HCT116 (cell line): ENCODE measurements around the gene AADACL3. TPM values are rescaled to one million over a fixed set of nuclear protein-coding genes. Genes with fewer than 3 reads are reported as not detected.

Experiments used
- ATAC-seq: fragments of 200-7000 bp; cut with Tn5 transposase; 2 replicates; pipeline ENCODE4 v1.9.1; 2020; ENCODE audit warnings: mild to moderate bottlenecking, moderate library complexity
- BruUV-seq: library from RNA; stranded (reverse); fragments of 400-500 nt; replicated peaks from 2 replicates; lab custom pipeline; 2021; lab: Mats Ljungman, UMichigan
- CTCF ChIA-PET: fragments of 300-600 bp; sonication (Branson Sonifier 250); formaldehyde crosslinking; loops from one replicate; lab custom pipeline; 2021; ENCODE audit warnings: antibody characterized with exemption; lab: Charles Lee
- POLR2A ChIA-PET: fragments of 300-600, 350-600 bp; sonication (Branson Sonifier 250); formaldehyde crosslinking; loops from one replicate; lab custom pipeline; 2021; ENCODE audit warnings: antibody characterized with exemption; lab: Charles Lee
- RAD21 ChIA-PET, 2 experiments: fragments of 300-600 bp; sonication (Branson Sonifier 250); formaldehyde crosslinking; loops; one replicate each; lab custom pipeline; 2023; ENCODE audit warnings: low total read pairs in 2 of 2; ENCODE audit not compliant: uncharacterized antibody in 2 of 2, unreplicated experiment in 2 of 2, low non-redundant PET in 1 of 2; lab: Charles Lee
- DNase-seq: peaks from one replicate; pipeline ENCODE4 v3.0.0-alpha.2; 2010; ENCODE audit warnings: low read depth, low spot score
- H2AFZ ChIP-seq: fragments of 200-600 bp; shearing (Covaris generic), sonication (generic); 2 replicates; pipeline ENCODE4 v1.6.1; 2017; ENCODE audit warnings: low read depth, mixed run types, mixed read lengths, antibody characterized with exemption, low read length; ENCODE audit not compliant: poor library complexity, severe bottlenecking
- H3K27ac ChIP-seq: 2 replicates; pipeline ENCODE4 v1.5.1; 2012; ENCODE audit warnings: low read depth, low read length
- H3K27me3 ChIP-seq: fragments of 200-600 bp; sonication (generic); 2 replicates; pipeline ENCODE4 v1.6.1; 2016; ENCODE audit warnings: mixed run types, low read length, mixed read lengths; ENCODE audit not compliant: insufficient read depth
- H3K36me3 ChIP-seq, 2 experiments: fragments of 200-500 bp in 1 of 2; fragments of 200-600 bp in 1 of 2; sonication (Bioruptor generic) in 1 of 2; sonication (generic) in 1 of 2; 2 replicates each; pipeline versions ENCODE4 v1.5.1 to v1.6.1; 2014 to 2016; ENCODE audit warnings: low read length in 2 of 2, inconsistent platforms in 1 of 2, mixed read lengths in 1 of 2, mixed run types in 1 of 2; ENCODE audit not compliant: insufficient read depth in 2 of 2, control insufficient read depth in 1 of 2
- H3K4me1 ChIP-seq, 2 experiments: fragments of 200-600 bp in 1 of 2; sonication (generic) in 1 of 2; 2 replicates each; pipeline versions ENCODE4 v1.5.1 to v1.6.1; 2012 to 2017; ENCODE audit warnings: low read length in 2 of 2, inconsistent platforms in 1 of 2, mild to moderate bottlenecking in 1 of 2, mixed read lengths in 1 of 2, mixed run types in 1 of 2, moderate library complexity in 1 of 2; ENCODE audit not compliant: insufficient read depth in 2 of 2, control insufficient read depth in 1 of 2
- H3K4me2 ChIP-seq: fragments of 200-600 bp; sonication (generic); 2 replicates; pipeline ENCODE4 v1.6.1; 2017; ENCODE audit warnings: mixed run types, low read length, mixed read lengths
- H3K4me3 ChIP-seq, 2 experiments: fragments of 200-600 bp in 1 of 2; sonication (generic) in 1 of 2; replicated peaks in 1 of 2; 2 replicates each; pipeline ENCODE4 v1.5.1; 2011 to 2016; ENCODE audit warnings: low read length in 2 of 2, control low read depth in 1 of 2, low read depth in 1 of 2, mild to moderate bottlenecking in 1 of 2, mixed read lengths in 1 of 2, mixed run types in 1 of 2
- H3K79me2 ChIP-seq: fragments of 200-600 bp; sonication (generic); 2 replicates; pipeline ENCODE4 v1.6.1; 2017; ENCODE audit warnings: mild to moderate bottlenecking, mixed run types, low read length, moderate library complexity, mixed read lengths; ENCODE audit not compliant: insufficient read depth
- H3K9ac ChIP-seq: fragments of 200-600 bp; sonication (generic); 2 replicates; pipeline ENCODE4 v1.6.1; 2016; ENCODE audit warnings: low read length, mixed read lengths
- H3K9me2 ChIP-seq: fragments of 200-600 bp; sonication (generic), shearing (Covaris generic); 2 replicates; pipeline ENCODE4 v1.6.1; 2017; ENCODE audit warnings: mixed run types, mild to moderate bottlenecking, moderate library complexity; ENCODE audit not compliant: insufficient read depth
- H3K9me3 ChIP-seq, 2 experiments: fragments of 200-500 bp in 1 of 2; fragments of 200-600 bp in 1 of 2; sonication (Bioruptor generic) in 1 of 2; sonication (generic) in 1 of 2; 2 replicates each; pipeline ENCODE4 v1.6.1; 2014 to 2017; ENCODE audit warnings: low read length in 2 of 2, mixed read lengths in 2 of 2, inconsistent platforms in 1 of 2, low read depth in 1 of 2, mild to moderate bottlenecking in 1 of 2, mixed run types in 1 of 2, moderate library complexity in 1 of 2; ENCODE audit not compliant: control insufficient read depth in 1 of 2, insufficient read depth in 1 of 2
- H4K20me1 ChIP-seq: fragments of 200-600 bp; sonication (generic), shearing (Covaris generic); 2 replicates; pipeline ENCODE4 v1.6.1; 2017; ENCODE audit warnings: mixed run types, mild to moderate bottlenecking, moderate library complexity; ENCODE audit not compliant: insufficient read depth
- CBX3 ChIP-seq: IDR thresholded peaks from 2 replicates; pipeline ENCODE4 v1.6.1; 2012; ENCODE audit warnings: low read depth
- ELF1 ChIP-seq: IDR thresholded peaks from 2 replicates; pipeline ENCODE4 v1.6.1; 2012; ENCODE audit warnings: low read depth, borderline replicate concordance
- JUND ChIP-seq: IDR thresholded peaks from 2 replicates; pipeline ENCODE4 v1.6.1; 2012
- POLR2AphosphoS5 ChIP-seq: IDR thresholded peaks from 2 replicates; pipeline ENCODE4 v1.6.1; 2011; ENCODE audit warnings: mild to moderate bottlenecking, low read depth, low read length, moderate library complexity
- RAD21 ChIP-seq: IDR thresholded peaks from 2 replicates; pipeline ENCODE4 v1.6.1; 2012; ENCODE audit warnings: low read depth, mild to moderate bottlenecking
- SIN3A ChIP-seq: IDR thresholded peaks from 2 replicates; pipeline ENCODE4 v1.6.1; 2012; ENCODE audit warnings: low read depth
- ZBTB33 ChIP-seq: IDR thresholded peaks from 2 replicates; pipeline ENCODE4 v1.6.1; 2011; ENCODE audit warnings: mild to moderate bottlenecking, low read length, moderate library complexity; ENCODE audit not compliant: insufficient replicate concordance; ENCODE audit errors: extremely low read depth
- ZFX ChIP-seq: fragments of 450-650 bp; IDR thresholded peaks from 2 replicates; pipeline ENCODE4 v1.6.1; 2017
- intact Hi-C: fragments of 100-400 bp; cut with micrococcal nuclease; formaldehyde crosslinking; loops from 2 replicates; pipeline ENCODE4 v1.10.0; 2022
- total RNA-seq: library from RNA; stranded (reverse); gene quantifications from one replicate; pipeline ENCODE4 v1.2.1, GENCODE V29; 2021; ENCODE audit not compliant: unreplicated experiment
- TF ChIP-seq, protein P1 (sequence below), 3 experiments: fragments of 200-600 bp in 1 of 3; sonication (generic) in 1 of 3; IDR thresholded peaks in 2 of 3; conservative IDR thresholded peaks in 1 of 3; 2 replicates each; pipeline ENCODE4 v1.5.1; 2012 to 2017; ENCODE audit warnings: low read depth in 2 of 3, low read length in 2 of 3, antibody characterized with exemption in 1 of 3, borderline replicate concordance in 1 of 3, control low read depth in 1 of 3, mild to moderate bottlenecking in 1 of 3, mixed read lengths in 1 of 3, mixed run types in 1 of 3, moderate library complexity in 1 of 3; ENCODE audit not compliant: insufficient read depth in 1 of 3

The AADACL3 gene
- total RNA-seq, 1 experiment from 2014 or later: not detected

GRCh38 chr1:12756273-12756672, 40.4 kb downstream of the AADACL3 start:
- no peaks in the 10 kb centered on the region for H4K20me1 ChIP-seq
- CTCF ChIA-PET: no interaction called here
- peaks cover 16% of the 10 kb centered on the region for H3K27me3 ChIP-seq
- DNase-seq (no peak), ATAC-seq (no peak)
- no peaks in the 10 kb centered on the region for H3K4me1 ChIP-seq
- no peaks in the 10 kb centered on the region for H3K79me2 ChIP-seq
- H3K27ac ChIP-seq: no peak overlapping the region
- RAD21 ChIA-PET: no interaction called here
- H2AFZ ChIP-seq: no peak overlapping the region
- no peaks in the 10 kb centered on the region for H3K36me3 ChIP-seq
- POLR2A ChIA-PET: no interaction called here
- H3K4me2 ChIP-seq: no peak overlapping the region
- no TSS peak for BruUV-seq
- no peaks in the 10 kb centered on the region for H3K9me3 ChIP-seq
- TF ChIP-seq ZFX (no peak), RAD21 (no peak), JUND (no peak), CBX3 (no peak)
- intact Hi-C loops: no loop called here
- no peak overlapping the region for H3K9ac ChIP-seq
- H3K4me3 ChIP-seq: no peak overlapping the region
- no peaks in the 10 kb centered on the region for H3K9me2 ChIP-seq

- ATAC-seq (no peak), DNase-seq (no peak)
- H3K79me2 ChIP-seq: no peaks in the 10 kb centered on the region
- BruUV-seq: no TSS peak
- H3K9me2 ChIP-seq: no peaks in the 10 kb centered on the region
- H2AFZ ChIP-seq: no peak overlapping the region
- H3K4me2 ChIP-seq: no peak overlapping the region
- H3K4me1 ChIP-seq: no peaks in the 10 kb centered on the region
- intact Hi-C loops: no loop called here
- POLR2A ChIA-PET: no interaction called here
- TF ChIP-seq ELF1 (no peak), SIN3A (no peak), POLR2AphosphoS5 (no peak), ZBTB33 (no peak)
- TF ChIP-seq, protein P1, sequence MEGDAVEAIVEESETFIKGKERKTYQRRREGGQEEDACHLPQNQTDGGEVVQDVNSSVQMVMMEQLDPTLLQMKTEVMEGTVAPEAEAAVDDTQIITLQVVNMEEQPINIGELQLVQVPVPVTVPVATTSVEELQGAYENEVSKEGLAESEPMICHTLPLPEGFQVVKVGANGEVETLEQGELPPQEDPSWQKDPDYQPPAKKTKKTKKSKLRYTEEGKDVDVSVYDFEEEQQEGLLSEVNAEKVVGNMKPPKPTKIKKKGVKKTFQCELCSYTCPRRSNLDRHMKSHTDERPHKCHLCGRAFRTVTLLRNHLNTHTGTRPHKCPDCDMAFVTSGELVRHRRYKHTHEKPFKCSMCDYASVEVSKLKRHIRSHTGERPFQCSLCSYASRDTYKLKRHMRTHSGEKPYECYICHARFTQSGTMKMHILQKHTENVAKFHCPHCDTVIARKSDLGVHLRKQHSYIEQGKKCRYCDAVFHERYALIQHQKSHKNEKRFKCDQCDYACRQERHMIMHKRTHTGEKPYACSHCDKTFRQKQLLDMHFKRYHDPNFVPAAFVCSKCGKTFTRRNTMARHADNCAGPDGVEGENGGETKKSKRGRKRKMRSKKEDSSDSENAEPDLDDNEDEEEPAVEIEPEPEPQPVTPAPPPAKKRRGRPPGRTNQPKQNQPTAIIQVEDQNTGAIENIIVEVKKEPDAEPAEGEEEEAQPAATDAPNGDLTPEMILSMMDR (IDR thresholded peaks at IDR 0.05 in 2 of 3, conservative IDR thresholded peaks at IDR 0.05 in 1 of 3; ENCODE audit: borderline replicate concordance in 1 of 3, insufficient read depth in 1 of 3, low read depth in 2 of 3, low read length in 2 of 3): no peak
- TF ChIP-seq, all 23 proteins: peak for 0
- no peaks in the 10 kb centered on the region for H3K9me3 ChIP-seq
- ChIA-PET CTCF (no interaction called here), RAD21 (no interaction called here)
- no peak overlapping the region for H3K27ac ChIP-seq
- H4K20me1 ChIP-seq: no peaks in the 10 kb centered on the region
- H3K36me3 ChIP-seq: no peaks in the 10 kb centered on the region
- peaks cover 16% of the 10 kb centered on the region for H3K27me3 ChIP-seq
- no peak overlapping the region for H3K4me3 ChIP-seq
- H3K9ac ChIP-seq: no peak overlapping the region
Measured at GRCh38 chr1:12756768-12757413, 41.0 kb downstream of the AADACL3 start.
